K562 (cell line): ENCODE data around the gene CIAO3. TPM values are rescaled to one million over a fixed set of nuclear protein-coding genes. Genes with fewer than 3 reads are reported as not detected.
A peak's percentile ranks its signal among the peaks of the same experiment; 100 is the strongest.

Source experiments
- ATAC-seq: fragments of 200-7000 bp; cut with Tn5 transposase; 3 replicates; pipeline ENCODE4 v1.9.1; 2020; ENCODE audit warnings: moderate library complexity
- BruUV-seq: library from RNA; stranded (reverse); fragments of 400-500 nt; replicated peaks from 2 replicates; lab custom pipeline; 2021; lab: Mats Ljungman, UMichigan
- CTCF ChIA-PET: fragments of 300-600 bp; formaldehyde crosslinking; extraction: SDS; loops from one replicate; lab custom pipeline; 2021; ENCODE audit warnings: low intra/inter-chr PET ratio; lab: Yijun Ruan, JAX
- POLR2A ChIA-PET: fragments of 300-600, 350-650 bp; sonication (Branson Sonifier 250); formaldehyde crosslinking; extraction: SDS; loops from one replicate; lab custom pipeline; 2021; ENCODE audit warnings: antibody characterized with exemption, inconsistent platforms; lab: Yijun Ruan, JAX
- DNase-seq, 4 experiments: peaks; one replicate each; pipeline versions ENCODE4 v3.0.0 to v3.0.0-alpha.2; 2011 to 2018; ENCODE audit warnings: low spot score in 3 of 4, mixed read lengths in 3 of 4; ENCODE audit errors: extremely low read depth in 1 of 4
- FAIRE-seq: peaks from 2 replicates; lab custom pipeline; 2011; peaks lifted over from hg19 to GRCh38; lab: Jason Lieb, UNC
- H2AFZ ChIP-seq: 2 replicates; pipeline ENCODE4 v1.6.0; 2011; ENCODE audit warnings: low read depth, low read length, control low read depth, inconsistent platforms
- H3K27ac ChIP-seq: fragments of 200-600 bp; 3 replicates; pipeline ENCODE4 v1.8.0; 2011; ENCODE audit warnings: low read depth, mild to moderate bottlenecking, control low read depth, inconsistent platforms, low read length, moderate library complexity, mixed read lengths; ENCODE audit errors: extremely low read depth
- H3K27me3 ChIP-seq, 2 experiments: fragments of 300-600 bp in 1 of 2; 2 replicates in 1 of 2; 3 replicates in 1 of 2; pipeline versions ENCODE4 v1.6.0 to v1.8.0; 2011; ENCODE audit warnings: inconsistent platforms in 2 of 2, low read length in 2 of 2, mild to moderate bottlenecking in 1 of 2, mixed read lengths in 1 of 2, moderate library complexity in 1 of 2; ENCODE audit not compliant: control insufficient read depth in 2 of 2, insufficient read depth in 2 of 2
- H3K36me3 ChIP-seq: fragments of 300-600 bp; 3 replicates; pipeline ENCODE4 v1.8.0; 2011; ENCODE audit warnings: mild to moderate bottlenecking, low read length, inconsistent platforms; ENCODE audit not compliant: control insufficient read depth, insufficient read depth
- H3K4me1 ChIP-seq, 2 experiments: fragments of 200-600 bp in 1 of 2; replicated peaks in 1 of 2; 2 replicates in 1 of 2; 3 replicates in 1 of 2; pipeline versions ENCODE4 v1.5.1 to v1.8.0; 2011; ENCODE audit warnings: inconsistent platforms in 2 of 2, low read length in 2 of 2, mild to moderate bottlenecking in 1 of 2, mixed read lengths in 1 of 2, moderate library complexity in 1 of 2; ENCODE audit not compliant: control insufficient read depth in 2 of 2, insufficient read depth in 2 of 2
- H3K4me2 ChIP-seq: 2 replicates; pipeline ENCODE4 v1.6.1; 2011; ENCODE audit warnings: low read length, control low read depth, inconsistent platforms, mixed read lengths; ENCODE audit not compliant: insufficient read depth
- H3K4me3 ChIP-seq: fragments of 200-600 bp; sonication (generic), shearing (Covaris generic); 2 replicates; pipeline ENCODE4 v1.5.1; 2016; ENCODE audit warnings: control low read depth, inconsistent platforms
- H3K79me2 ChIP-seq: fragments of 200-600 bp; 3 replicates; pipeline ENCODE4 v1.8.0; 2011; ENCODE audit warnings: low read length, inconsistent platforms; ENCODE audit not compliant: control insufficient read depth, insufficient read depth
- H3K9ac ChIP-seq, 2 experiments: 2 replicates each; pipeline versions ENCODE4 v1.6.0 to v1.6.1; 2011; ENCODE audit warnings: low read depth in 2 of 2, low read length in 2 of 2, control low read depth in 1 of 2, inconsistent platforms in 1 of 2, mild to moderate bottlenecking in 1 of 2, mixed read lengths in 1 of 2; ENCODE audit not compliant: insufficient read depth in 1 of 2
- H3K9me1 ChIP-seq: one replicate; pipeline ENCODE4 v1.6.0; 2011; ENCODE audit warnings: inconsistent platforms, mild to moderate bottlenecking, low read length, moderate library complexity; ENCODE audit not compliant: control insufficient read depth, insufficient read depth
- H3K9me3 ChIP-seq: replicated peaks from 2 replicates; pipeline ENCODE4 v1.5.1; 2011; ENCODE audit warnings: low read depth, low read length, inconsistent platforms; ENCODE audit not compliant: control insufficient read depth, insufficient read depth
- H4K20me1 ChIP-seq: replicated peaks from 2 replicates; pipeline ENCODE4 v1.6.1; 2011; ENCODE audit warnings: low read length, inconsistent platforms, mixed read lengths; ENCODE audit not compliant: control insufficient read depth, insufficient read depth
- KDM5B ChIP-seq: fragments of 200-600 bp; sonication (generic); IDR thresholded peaks from 2 replicates; pipeline ENCODE4 v1.6.1; 2012; ENCODE audit warnings: low read depth, mild to moderate bottlenecking, moderate library complexity, low read length, control low read depth, inconsistent platforms; ENCODE audit not compliant: insufficient replicate concordance
- LARP7 ChIP-seq: fragments of 450-650 bp; IDR thresholded peaks from 2 replicates; pipeline ENCODE4 v1.6.1; 2016
- PCBP2 ChIP-seq: fragments of 200-400 bp; formaldehyde crosslinking; IDR thresholded peaks from 2 replicates; pipeline ENCODE4 v1.6.1; 2018; ENCODE audit warnings: low read length, low read depth, mild to moderate bottlenecking, moderate library complexity; ENCODE audit not compliant: poor library complexity, severe bottlenecking
- PHB ChIP-seq: fragments of 250-450 bp; sonication (Bioruptor Pico); IDR thresholded peaks from 2 replicates; pipeline ENCODE4 v1.5.0; 2021
- PHF20 ChIP-seq: fragments of 450-650 bp; IDR thresholded peaks from 2 replicates; pipeline ENCODE4 v1.6.1; 2018; ENCODE audit not compliant: partially characterized antibody
- SNRNP70 ChIP-seq: fragments of 200-400 bp; formaldehyde crosslinking; optimal IDR thresholded peaks from 2 replicates; pipeline ENCODE3; 2017; ENCODE audit warnings: low read depth, low read length
- ZFP1 ChIP-seq: fragments of 450-650 bp; formaldehyde crosslinking; IDR thresholded peaks from 2 replicates; pipeline ENCODE4 v1.4.0; 2020; ENCODE audit warnings: mild to moderate bottlenecking, mixed read lengths
- ZNF224 ChIP-seq: sonication (generic); formaldehyde crosslinking; IDR thresholded peaks from 2 replicates; pipeline ENCODE4 v1.8.0; 2022; ENCODE audit warnings: mild to moderate bottlenecking, missing genetic modification reagents
- WGBS: fragments of 100-300 bp; shearing (Covaris generic); methylation state at CpG from one replicate; pipeline ENCODE4 v1.1.6; 2016; ENCODE audit warnings: low coverage, mixed read lengths; ENCODE audit not compliant: insufficient coverage; ENCODE audit errors: missing lambda C conversion rate; 5-methylcytosine and 5-hydroxymethylcytosine counted together
- in situ Hi-C: fragments of 300-500 bp; cut with MboI; formaldehyde crosslinking; loops from 4 replicates; pipeline ENCODE4 v1.15.0; 2018; ENCODE audit warnings: inconsistent platforms, mixed read lengths
- intact Hi-C: fragments of 100-400 bp; cut with micrococcal nuclease; formaldehyde crosslinking; loops from 2 replicates; pipeline ENCODE4 v1.14.2; 2022
- polyA plus RNA-seq, 8 experiments: library from polyadenylated mRNA; depleted of rRNA in 4 of 8; stranded (reverse) in 5 of 8; unstranded in 3 of 8; fragments of >200 nt; fragmentation: Nextera tagmentation in 2 of 8; fragmentation: Illumina TruSeq in 1 of 8; extraction: Ambion mirVana in 2 of 8; extraction: Trizol in 1 of 8; gene quantifications; 2 replicates each; pipeline versions ENCODE4 v1.2.1 to v1.2.3, GENCODE V29; 2011 to 2014; ENCODE audit warnings: inconsistent platforms in 1 of 8, missing spikeins in 1 of 8
- total RNA-seq, 7 experiments: library from RNA; depleted of rRNA in 6 of 7; stranded (reverse); fragments of >200 nt in 6 of 7; fragmentation: Illumina TruSeq in 2 of 7; extraction: Trizol in 2 of 7; gene quantifications; 2 replicates each; pipeline versions ENCODE4 v1.2.1 to v1.2.3, GENCODE V29; 2011 to 2021; ENCODE audit warnings: low replicate concordance in 1 of 7
- TF ChIP-seq, protein P1 (sequence below): IDR thresholded peaks from 2 replicates; pipeline ENCODE4 v1.6.1; 2011; ENCODE audit warnings: borderline replicate concordance, low read depth, mild to moderate bottlenecking, moderate library complexity, low read length; ENCODE audit not compliant: insufficient read depth, poor library complexity, severe bottlenecking
- TF ChIP-seq, protein P2 (sequence below), 2 experiments: fragments of 450-650 bp in 1 of 2; sonication (generic) in 1 of 2; formaldehyde crosslinking in 1 of 2; IDR thresholded peaks; 2 replicates each; pipeline versions ENCODE4 v1.7.1 to v1.9.0; 2016 to 2022; ENCODE audit warnings: inconsistent platforms in 1 of 2, mild to moderate bottlenecking in 1 of 2, missing genetic modification reagents in 1 of 2

Gene CIAO3
- total and polyA plus RNA-seq, 9 of the 15 experiments (the other 6 are each of a cell fraction or from before 2014, with no cell fraction given) = 2.2 to 35.6 (median 18.7) TPM

DNA sequence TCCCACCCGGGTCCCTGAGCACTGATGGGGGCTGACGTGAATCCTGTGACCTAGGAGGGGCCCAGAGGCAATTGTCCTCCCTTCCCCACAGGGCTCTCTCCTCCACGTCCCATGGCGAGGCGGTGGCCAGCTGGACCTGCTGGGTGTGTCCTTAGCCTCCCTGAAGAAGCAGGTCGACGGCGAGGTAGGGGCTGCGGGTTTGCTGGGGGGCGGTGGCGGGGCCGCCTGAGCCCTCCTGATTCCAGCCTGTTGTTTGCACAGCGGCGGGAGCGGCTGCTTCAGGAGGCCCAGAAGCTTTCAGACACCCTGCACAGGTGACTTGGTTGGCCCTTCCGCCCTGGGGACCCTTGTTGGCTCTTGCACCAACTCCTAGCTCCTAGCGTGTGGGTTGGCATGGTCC is 49.3 kb upstream of the CIAO3 start:
- ATAC-seq = no peak
- ChIA-PET CTCF (no interaction called here), POLR2A (interaction anchor here (0.6 to 1.3 kb wide), 3 partner anchors 11 to 83 kb away, joined by 3 to 5 read pairs (median 3); no protein-coding TSS in a partner anchor)
- no peak overlapping the region for H3K27ac ChIP-seq
- intact Hi-C loops = no loop called here
- H3K79me2 ChIP-seq = peaks cover 29% of the 10 kb centered on the region
- no peaks in the 10 kb centered on the region for H3K9me3 ChIP-seq
- no peak for DNase-seq
- H4K20me1 ChIP-seq = peaks cover 4% of the 10 kb centered on the region; the same call in 1 of the 2 replicates
- no peaks in the 10 kb centered on the region for H3K9me1 ChIP-seq
- 94% methylated on average over 7 of the region's 17 CpGs for WGBS
- FAIRE-seq = no peak
- no peaks in the 10 kb centered on the region for H3K27me3 ChIP-seq
- H3K4me1 ChIP-seq = peaks cover 11 to 94% of the 10 kb centered on the region in 2 experiments; a peak in 4 of 5 replicates
- H3K4me2 ChIP-seq = no peak overlapping the region
- H3K36me3 ChIP-seq = peaks cover 74% of the 10 kb centered on the region; the same call in 2 of the 3 replicates
- H2AFZ ChIP-seq = no peak overlapping the region
- in situ Hi-C loops = no loop called here
- H3K9ac ChIP-seq = peak overlapping the region in 1 of 2 experiments; percentile 29; a peak in 1 of 4 replicates
- BruUV-seq = no TSS peak
- no peak overlapping the region for H3K4me3 ChIP-seq
- TF ChIP-seq KDM5B (no peak), PCBP2 (no peak), PHB (CRISPR knock-in tag) (no peak), ZFP1 (no peak), SNRNP70 (no peak), ZNF224 (no peak), LARP7 (no peak), PHF20 (no peak)
- TF ChIP-seq, protein P1, sequence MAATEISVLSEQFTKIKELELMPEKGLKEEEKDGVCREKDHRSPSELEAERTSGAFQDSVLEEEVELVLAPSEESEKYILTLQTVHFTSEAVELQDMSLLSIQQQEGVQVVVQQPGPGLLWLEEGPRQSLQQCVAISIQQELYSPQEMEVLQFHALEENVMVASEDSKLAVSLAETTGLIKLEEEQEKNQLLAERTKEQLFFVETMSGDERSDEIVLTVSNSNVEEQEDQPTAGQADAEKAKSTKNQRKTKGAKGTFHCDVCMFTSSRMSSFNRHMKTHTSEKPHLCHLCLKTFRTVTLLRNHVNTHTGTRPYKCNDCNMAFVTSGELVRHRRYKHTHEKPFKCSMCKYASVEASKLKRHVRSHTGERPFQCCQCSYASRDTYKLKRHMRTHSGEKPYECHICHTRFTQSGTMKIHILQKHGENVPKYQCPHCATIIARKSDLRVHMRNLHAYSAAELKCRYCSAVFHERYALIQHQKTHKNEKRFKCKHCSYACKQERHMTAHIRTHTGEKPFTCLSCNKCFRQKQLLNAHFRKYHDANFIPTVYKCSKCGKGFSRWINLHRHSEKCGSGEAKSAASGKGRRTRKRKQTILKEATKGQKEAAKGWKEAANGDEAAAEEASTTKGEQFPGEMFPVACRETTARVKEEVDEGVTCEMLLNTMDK = no peak
- TF ChIP-seq, protein P2, sequence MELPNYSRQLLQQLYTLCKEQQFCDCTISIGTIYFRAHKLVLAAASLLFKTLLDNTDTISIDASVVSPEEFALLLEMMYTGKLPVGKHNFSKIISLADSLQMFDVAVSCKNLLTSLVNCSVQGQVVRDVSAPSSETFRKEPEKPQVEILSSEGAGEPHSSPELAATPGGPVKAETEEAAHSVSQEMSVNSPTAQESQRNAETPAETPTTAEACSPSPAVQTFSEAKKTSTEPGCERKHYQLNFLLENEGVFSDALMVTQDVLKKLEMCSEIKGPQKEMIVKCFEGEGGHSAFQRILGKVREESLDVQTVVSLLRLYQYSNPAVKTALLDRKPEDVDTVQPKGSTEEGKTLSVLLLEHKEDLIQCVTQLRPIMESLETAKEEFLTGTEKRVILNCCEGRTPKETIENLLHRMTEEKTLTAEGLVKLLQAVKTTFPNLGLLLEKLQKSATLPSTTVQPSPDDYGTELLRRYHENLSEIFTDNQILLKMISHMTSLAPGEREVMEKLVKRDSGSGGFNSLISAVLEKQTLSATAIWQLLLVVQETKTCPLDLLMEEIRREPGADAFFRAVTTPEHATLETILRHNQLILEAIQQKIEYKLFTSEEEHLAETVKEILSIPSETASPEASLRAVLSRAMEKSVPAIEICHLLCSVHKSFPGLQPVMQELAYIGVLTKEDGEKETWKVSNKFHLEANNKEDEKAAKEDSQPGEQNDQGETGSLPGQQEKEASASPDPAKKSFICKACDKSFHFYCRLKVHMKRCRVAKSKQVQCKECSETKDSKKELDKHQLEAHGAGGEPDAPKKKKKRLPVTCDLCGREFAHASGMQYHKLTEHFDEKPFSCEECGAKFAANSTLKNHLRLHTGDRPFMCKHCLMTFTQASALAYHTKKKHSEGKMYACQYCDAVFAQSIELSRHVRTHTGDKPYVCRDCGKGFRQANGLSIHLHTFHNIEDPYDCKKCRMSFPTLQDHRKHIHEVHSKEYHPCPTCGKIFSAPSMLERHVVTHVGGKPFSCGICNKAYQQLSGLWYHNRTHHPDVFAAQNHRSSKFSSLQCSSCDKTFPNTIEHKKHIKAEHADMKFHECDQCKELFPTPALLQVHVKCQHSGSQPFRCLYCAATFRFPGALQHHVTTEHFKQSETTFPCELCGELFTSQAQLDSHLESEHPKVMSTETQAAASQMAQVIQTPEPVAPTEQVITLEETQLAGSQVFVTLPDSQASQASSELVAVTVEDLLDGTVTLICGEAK (IDR thresholded peaks at IDR 0.05) = no peak
- TF ChIP-seq, protein P2 (CRISPR knock-in tag; IDR thresholded peaks at IDR 0.05) = no peak
